HG03103 (cell line): ENCODE results near the gene FBXO21.
A peak's percentile ranks its signal among the peaks of the same experiment; 100 is the strongest.

Source experiments
- ATAC-seq: cut with Tn5 transposase; IDR thresholded peaks from one replicate; pipeline ENCODE4 v1.9.1; 2021; ENCODE audit warnings: low read depth; ENCODE audit not compliant: unreplicated experiment

FBXO21 gene

GRCh38 chr12:117168976-117169375, 21.3 kb downstream of the FBXO21 start:
- ATAC-seq: no peak

GRCh38 chr12:117167769-117168168, 22.5 kb downstream of the FBXO21 start:
- ATAC-seq: no peak

DNA sequence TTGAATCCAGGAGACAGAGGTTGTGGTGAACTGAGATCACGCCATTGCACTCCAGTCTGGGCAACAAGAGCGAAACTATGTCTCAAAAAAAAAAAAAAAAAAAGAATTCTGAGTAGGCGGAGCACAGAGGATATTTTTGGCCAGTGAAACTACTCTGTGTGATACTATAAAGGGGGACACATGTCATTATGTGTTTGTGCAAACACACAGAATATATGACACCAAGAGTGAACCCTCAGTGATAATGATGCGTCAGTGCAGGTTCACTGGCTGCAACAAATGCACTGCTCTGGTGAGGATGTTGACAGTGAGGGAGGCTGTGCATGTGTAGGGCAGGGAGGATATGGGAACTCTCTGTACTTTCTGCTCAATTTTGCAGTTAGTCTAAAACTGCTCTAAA, 24.2 kb downstream of the FBXO21 start:
- ATAC-seq: no peak

- no peak for ATAC-seq
Measured at GRCh38 chr12:117165342-117165741, 24.9 kb downstream of the FBXO21 start.

- ATAC-seq: no peak
Measured at GRCh38 chr12:117162633-117163032, 27.6 kb downstream of the FBXO21 start.

DNA sequence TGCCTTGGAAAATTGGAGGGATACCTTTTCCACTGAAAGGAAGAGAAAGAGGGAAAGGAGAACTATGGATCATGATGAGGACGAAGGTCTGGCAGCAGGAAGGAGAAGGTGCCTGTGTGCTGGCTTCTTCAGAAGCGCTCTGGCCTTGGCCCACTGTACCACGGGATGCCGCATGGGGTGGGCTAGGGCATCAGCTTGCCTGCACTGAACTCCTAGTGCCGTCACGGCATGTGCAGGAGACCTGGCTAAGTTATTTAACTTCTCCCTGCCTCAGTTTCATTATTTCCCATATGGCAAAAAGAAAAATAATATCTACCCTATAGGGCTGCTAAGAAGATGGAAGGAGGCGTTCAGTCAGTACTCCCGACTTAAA, 28.1 kb downstream of the FBXO21 start:
- ATAC-seq: no peak

GRCh38 chr12:117161460-117162166, 28.7 kb downstream of the FBXO21 start:
- ATAC-seq: no peak

- ATAC-seq: no peak
Measured at GRCh38 chr12:117159674-117160073, 30.6 kb downstream of the FBXO21 start.

- no peak for ATAC-seq
Measured at GRCh38 chr12:117158911-117159553, 31.2 kb downstream of the FBXO21 start.

- no peak for ATAC-seq
Measured at GRCh38 chr12:117158096-117158495, 32.2 kb downstream of the FBXO21 start.

GRCh38 chr12:117155278-117156060, 34.8 kb downstream of the FBXO21 start:
- ATAC-seq: peak; percentile 87

GRCh38 chr12:117152793-117153775, 37.2 kb downstream of the FBXO21 start:
- ATAC-seq: no peak

DNA sequence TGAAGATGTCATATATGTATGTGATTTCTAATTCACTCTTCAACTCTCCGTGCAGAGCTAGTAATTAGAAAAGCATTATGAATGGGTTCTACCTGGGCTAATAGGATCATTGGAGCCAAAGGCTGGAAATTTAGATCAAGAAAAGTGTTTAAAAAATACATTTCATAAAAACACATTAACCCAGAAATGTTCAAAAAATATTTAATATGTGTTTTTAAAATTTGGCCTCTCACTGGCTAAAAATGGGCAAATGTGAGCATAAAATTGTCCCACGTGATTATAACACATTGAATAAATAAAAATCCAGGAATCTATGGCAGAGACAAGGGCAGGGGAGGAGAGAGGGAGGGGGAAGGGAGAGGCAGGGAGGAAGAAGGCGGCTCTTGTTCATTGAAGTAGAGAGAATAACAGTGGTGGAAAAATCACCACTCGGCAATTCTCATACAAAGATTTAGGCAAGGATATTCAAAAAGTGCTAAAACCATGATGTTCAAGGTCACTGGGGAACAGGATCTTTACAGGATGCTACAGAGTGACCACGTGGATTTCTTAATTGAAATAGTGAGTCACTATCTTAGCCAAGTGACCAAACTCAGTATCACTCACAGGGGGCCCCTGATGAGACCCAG, 38.8 kb downstream of the FBXO21 start:
- ATAC-seq: no peak

GRCh38 chr12:117149431-117149830, 40.8 kb downstream of the FBXO21 start:
- ATAC-seq: no peak

DNA sequence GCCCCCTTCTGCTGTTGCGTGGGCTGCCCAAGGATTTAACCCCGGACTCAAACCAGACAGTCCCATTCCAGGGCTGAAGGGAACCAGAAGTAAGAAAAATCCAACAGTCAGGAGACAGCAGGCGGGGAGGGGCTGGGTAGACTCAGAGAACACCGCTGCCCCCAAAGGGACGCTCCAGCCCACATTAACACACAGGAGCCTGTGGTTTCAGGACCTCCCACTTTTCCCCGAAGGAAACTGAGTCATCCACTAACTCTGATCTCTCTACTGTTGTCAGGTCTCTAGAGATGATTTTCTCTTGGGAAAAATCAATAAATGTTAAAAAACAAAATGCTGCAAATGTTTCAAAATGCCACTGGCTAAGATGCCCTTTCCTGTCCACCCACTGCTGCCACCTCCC, 41.6 kb downstream of the FBXO21 start:
- ATAC-seq: no peak

- ATAC-seq: no peak
Measured at GRCh38 chr12:117147639-117148038, 42.6 kb downstream of the FBXO21 start.

DNA sequence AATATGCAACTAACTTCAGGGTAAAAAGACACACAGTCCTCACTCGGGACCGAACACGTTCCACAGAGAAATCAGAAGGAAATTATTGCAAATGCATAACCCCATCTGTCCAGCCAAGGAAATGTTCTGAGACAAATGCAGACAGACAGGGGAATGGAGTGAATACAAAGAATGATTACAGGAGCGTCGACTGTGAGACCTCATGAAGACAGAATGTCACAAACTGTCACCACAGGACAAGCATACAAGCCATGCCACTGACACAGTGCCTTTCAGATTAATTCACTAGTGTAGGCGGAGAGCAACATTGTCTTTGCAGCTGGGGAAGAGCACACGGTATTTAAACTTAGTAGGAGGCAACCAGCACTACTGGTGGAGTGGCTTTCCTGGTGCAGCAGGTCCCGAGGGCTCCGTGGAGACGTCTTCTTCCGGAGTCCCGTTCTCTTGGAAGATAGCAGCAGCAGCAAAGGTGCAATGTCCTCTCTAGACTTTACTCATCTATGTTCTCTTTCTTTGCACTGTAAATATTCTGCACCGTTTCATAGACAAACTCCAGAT, 44.6 kb downstream of the FBXO21 start:
- no peak for ATAC-seq

DNA sequence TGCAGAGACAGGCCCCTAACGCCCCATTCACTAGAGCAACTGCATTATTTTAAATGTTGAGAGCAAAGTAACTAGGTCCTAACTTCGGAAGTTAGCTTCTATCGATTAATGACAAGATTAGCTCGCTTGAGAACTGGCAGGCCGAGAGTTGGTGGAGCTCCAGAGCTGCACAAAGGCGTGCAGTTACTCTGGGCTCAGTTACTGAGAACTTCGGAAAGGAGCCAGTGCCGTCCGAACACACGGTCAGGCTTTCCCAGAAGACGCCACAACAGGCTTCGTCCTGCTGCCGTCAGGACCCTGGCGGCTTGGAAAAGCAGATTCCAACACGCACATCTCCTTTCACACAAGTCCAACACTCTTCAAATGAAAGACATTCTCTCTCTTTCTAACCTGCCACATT, 45.7 kb downstream of the FBXO21 start:
- ATAC-seq: no peak

DNA sequence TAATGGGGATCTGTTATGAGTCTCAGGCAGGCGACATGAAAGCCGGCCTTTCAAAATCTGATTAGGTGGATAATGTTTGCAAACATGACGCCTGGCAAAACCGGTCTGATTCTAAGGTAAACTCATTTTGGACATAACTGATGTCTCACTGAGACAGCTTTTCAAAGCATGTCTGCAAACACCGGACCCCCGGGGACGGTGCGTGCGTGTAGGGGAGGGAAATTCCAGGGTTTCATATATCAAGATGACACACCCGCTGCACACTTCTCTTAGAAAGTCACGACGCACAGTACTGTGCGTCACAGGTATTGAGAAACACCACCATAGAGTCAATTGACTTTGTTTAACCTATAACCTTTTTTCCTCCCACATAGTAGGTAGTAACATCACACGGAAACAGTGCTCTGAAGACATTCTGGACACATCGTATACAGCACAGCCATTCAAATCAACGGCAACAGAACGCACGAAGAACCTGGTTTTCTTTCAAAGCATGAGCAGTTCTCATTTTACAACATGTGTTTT, 47.2 kb downstream of the FBXO21 start:
- ATAC-seq: no peak
